ENCODE data around the gene PLAGL2. TPM values are rescaled to one million over a fixed set of nuclear protein-coding genes. Genes with fewer than 3 reads are reported as not detected.

PLAGL2 gene
- total RNA-seq, 2 donors from 2014 or later: 4.8 to 5.6 TPM

- intact Hi-C loops (cut with DNase I): no loop called here
- DNase-seq (ENCODE audit: low spot score): no peak
These were observed 48.4 kb downstream of the PLAGL2 start for GRCh38 chr20:32158943-32159660.

- intact Hi-C loops (cut with DNase I): no loop called here
- DNase-seq (ENCODE audit: low spot score): no peak
These were observed 49.2 kb downstream of the PLAGL2 start for GRCh38 chr20:32158351-32158750.

GRCh38 chr20:32157611-32158010, 49.9 kb downstream of the PLAGL2 start:
- no peak for DNase-seq (ENCODE audit: low spot score)
- intact Hi-C loops (cut with DNase I): no loop called here

- intact Hi-C loops (cut with DNase I): no loop called here
- DNase-seq (ENCODE audit: low spot score): peak; percentile 98
These were observed 52.2 kb downstream of the PLAGL2 start for GRCh38 chr20:32155017-32155981.

- intact Hi-C loops (cut with DNase I): no loop called here
- DNase-seq (ENCODE audit: low spot score): no peak
These were observed 53.8 kb downstream of the PLAGL2 start for GRCh38 chr20:32153771-32154170.

- no peak for DNase-seq (ENCODE audit: low spot score)
- intact Hi-C loops (cut with DNase I): no loop called here
These were observed 54.3 kb downstream of the PLAGL2 start for GRCh38 chr20:32153156-32153665.

GRCh38 chr20:32152421-32153155, 55.0 kb downstream of the PLAGL2 start:
- intact Hi-C loops (cut with DNase I): no loop called here
- DNase-seq (ENCODE audit: low spot score): no peak

- no peak for DNase-seq (ENCODE audit: low spot score)
- intact Hi-C loops (cut with DNase I): no loop called here
These were observed 57.2 kb downstream of the PLAGL2 start for GRCh38 chr20:32150291-32150848.

GRCh38 chr20:32149566-32150170, 57.9 kb downstream of the PLAGL2 start:
- intact Hi-C loops (cut with DNase I): no loop called here
- no peak for DNase-seq (ENCODE audit: low spot score)

- no peak for DNase-seq (ENCODE audit: low spot score)
- intact Hi-C loops (cut with DNase I): no loop called here
These were observed 62.5 kb downstream of the PLAGL2 start for GRCh38 chr20:32144898-32145662.

GRCh38 chr20:32142991-32143390, 64.6 kb downstream of the PLAGL2 start:
- intact Hi-C loops (cut with DNase I): no loop called here
- DNase-seq (ENCODE audit: low spot score): no peak

Other genes with a start within 250 kb of the PLAGL2 start
- gene XKR7, start 239.6 kb downstream of the PLAGL2 start, total RNA-seq: not detected
- gene CCM2L, start 197.3 kb downstream of the PLAGL2 start, total RNA-seq: 1 to 10 TPM; 6.8 to 9.7 TPM
- 10 to 100 TPM; 12.7 to 26.9 TPM for gene HCK, start 155.5 kb downstream of the PLAGL2 start, total RNA-seq
- gene TM9SF4, start 98.0 kb downstream of the PLAGL2 start, total RNA-seq: 10 to 100 TPM; 29.4 to 30.0 TPM
- 10 to 100 TPM; 34.6 to 36.4 TPM for gene POFUT1, start 137 bp upstream of the PLAGL2 start, total RNA-seq
- gene KIF3B, start 69.9 kb upstream of the PLAGL2 start, total RNA-seq: 10 to 100 TPM; 26.2 to 28.8 TPM
- gene ASXL1, start 150.6 kb upstream of the PLAGL2 start, total RNA-seq: 10 to 100 TPM; 61.5 to 62.8 TPM